Gastrocnemius medialis (tissue), 4 donors: ENCODE data around the gene CASKIN2.

Experiments
- POLR2A ChIP-seq, 2 donors: fragments of 450-650 bp; IDR thresholded peaks; one replicate each; pipeline ENCODE4 v1.6.1; 2017; ENCODE audit warnings: antibody characterized with exemption in 2 of 2, mild to moderate bottlenecking in 2 of 2, moderate library complexity in 2 of 2
- TF ChIP-seq, protein P1 (sequence below), 5 experiments: fragments of 450-650 bp in 3 of 5; fragments of 200-600 bp in 2 of 5; sonication (generic) in 2 of 5; IDR thresholded peaks in 4 of 5; conservative IDR thresholded peaks in 1 of 5; 1 replicate in 4 of 5; 2 replicates in 1 of 5; pipeline ENCODE4 v1.5.1; 2016 to 2019; ENCODE audit warnings: antibody characterized with exemption in 5 of 5, mild to moderate bottlenecking in 3 of 5, moderate library complexity in 3 of 5

DNA sequence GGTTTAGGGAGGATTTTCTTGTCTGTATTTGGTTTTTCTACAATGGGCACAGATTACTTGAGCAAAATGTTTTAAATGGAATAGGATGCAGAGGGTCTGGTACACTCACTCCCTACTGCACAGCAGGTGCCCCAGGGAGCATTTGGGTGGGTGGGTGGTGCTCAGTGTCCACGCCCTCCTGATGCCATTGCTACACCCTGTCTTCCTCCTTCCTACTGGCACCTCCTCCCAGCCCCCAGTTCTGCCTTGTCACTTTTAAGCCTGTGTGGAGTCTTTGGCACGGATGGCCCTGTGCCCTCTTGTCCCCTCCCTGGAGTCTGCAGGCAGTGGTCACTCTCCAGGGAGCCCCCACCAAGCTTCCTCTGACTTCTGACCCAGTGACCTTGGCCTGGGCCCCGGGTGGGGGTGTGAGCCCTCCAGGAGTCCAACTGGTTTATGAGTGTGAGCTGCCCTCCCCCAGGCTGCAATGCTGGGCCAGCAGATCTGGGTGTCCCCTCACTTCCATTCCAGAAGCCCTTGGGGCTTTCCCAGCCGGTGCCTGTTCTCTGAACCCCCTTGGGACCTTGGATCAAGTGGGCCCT, 25.7 kb upstream of the CASKIN2 start:
- TF ChIP-seq, protein P1, sequence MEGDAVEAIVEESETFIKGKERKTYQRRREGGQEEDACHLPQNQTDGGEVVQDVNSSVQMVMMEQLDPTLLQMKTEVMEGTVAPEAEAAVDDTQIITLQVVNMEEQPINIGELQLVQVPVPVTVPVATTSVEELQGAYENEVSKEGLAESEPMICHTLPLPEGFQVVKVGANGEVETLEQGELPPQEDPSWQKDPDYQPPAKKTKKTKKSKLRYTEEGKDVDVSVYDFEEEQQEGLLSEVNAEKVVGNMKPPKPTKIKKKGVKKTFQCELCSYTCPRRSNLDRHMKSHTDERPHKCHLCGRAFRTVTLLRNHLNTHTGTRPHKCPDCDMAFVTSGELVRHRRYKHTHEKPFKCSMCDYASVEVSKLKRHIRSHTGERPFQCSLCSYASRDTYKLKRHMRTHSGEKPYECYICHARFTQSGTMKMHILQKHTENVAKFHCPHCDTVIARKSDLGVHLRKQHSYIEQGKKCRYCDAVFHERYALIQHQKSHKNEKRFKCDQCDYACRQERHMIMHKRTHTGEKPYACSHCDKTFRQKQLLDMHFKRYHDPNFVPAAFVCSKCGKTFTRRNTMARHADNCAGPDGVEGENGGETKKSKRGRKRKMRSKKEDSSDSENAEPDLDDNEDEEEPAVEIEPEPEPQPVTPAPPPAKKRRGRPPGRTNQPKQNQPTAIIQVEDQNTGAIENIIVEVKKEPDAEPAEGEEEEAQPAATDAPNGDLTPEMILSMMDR (IDR thresholded peaks at IDR 0.05 in 4 of 5, conservative IDR thresholded peaks at IDR 0.05 in 1 of 5), result no peak
- TF ChIP-seq POLR2A (IDR thresholded peaks at IDR 0.05), result no peak
